HEK293 (cell line): ENCODE data around the gene SHISAL2A.

Experiments
- CTCF ChIA-PET: fragments of 350-600 bp; formaldehyde crosslinking; extraction: SDS; loops from one replicate; lab custom pipeline; 2021; ENCODE audit warnings: antibody characterized with exemption; lab: Yijun Ruan, JAX
- POLR2A ChIA-PET: fragments of 300-600 bp; formaldehyde crosslinking; extraction: SDS; loops from one replicate; lab custom pipeline; 2020; ENCODE audit warnings: antibody characterized with exemption, inconsistent platforms; lab: Yijun Ruan, JAX
- H3K27ac ChIP-seq: fragments of 200-500 bp; sonication (Bioruptor generic); 2 replicates; pipeline ENCODE4 v1.5.1; 2014; ENCODE audit warnings: low read depth, low read length, control low read depth, inconsistent platforms; ENCODE audit errors: extremely low read depth
- H3K36me3 ChIP-seq, 2 experiments: fragments of 200-500 bp in 1 of 2; sonication (Bioruptor generic) in 1 of 2; 1 replicate in 1 of 2; 2 replicates in 1 of 2; pipeline ENCODE4 v1.5.1; 2014 to 2017; ENCODE audit warnings: inconsistent platforms in 2 of 2, low read length in 2 of 2; ENCODE audit not compliant: control insufficient read depth in 2 of 2, insufficient read depth in 1 of 2
- H3K4me1 ChIP-seq: fragments of 200-500 bp; sonication (Bioruptor generic); 2 replicates; pipeline ENCODE4 v1.5.1; 2014; ENCODE audit warnings: mild to moderate bottlenecking, low read length, inconsistent platforms; ENCODE audit not compliant: control insufficient read depth, insufficient read depth
- H3K4me3 ChIP-seq: 2 replicates; pipeline ENCODE4 v1.5.1; 2011; ENCODE audit warnings: low read depth, mild to moderate bottlenecking, control low read depth, low read length, moderate library complexity
- H3K9me3 ChIP-seq: fragments of 200-500 bp; sonication (Bioruptor generic); 2 replicates; pipeline ENCODE4 v1.5.1; 2014; ENCODE audit warnings: low read depth, low read length, inconsistent platforms; ENCODE audit not compliant: control insufficient read depth, insufficient read depth
- GLIS1 ChIP-seq: fragments of 450-650 bp; formaldehyde crosslinking; IDR thresholded peaks from 2 replicates; pipeline ENCODE4 v1.5.1; 2016; ENCODE audit warnings: missing biosample characterization, missing genetic modification characterization
- HOXC10 ChIP-seq: sonication (generic); formaldehyde crosslinking; IDR thresholded peaks from 2 replicates; pipeline ENCODE4 v1.8.1; 2023; ENCODE audit warnings: mild to moderate bottlenecking, missing genetic modification reagents
- IKZF3 ChIP-seq: fragments of 450-650 bp; IDR thresholded peaks from 2 replicates; pipeline ENCODE4 v1.5.0; 2018; ENCODE audit warnings: missing biosample characterization, mild to moderate bottlenecking, missing genetic modification characterization, moderate library complexity
- KLF7 ChIP-seq: fragments of 450-650 bp; formaldehyde crosslinking; IDR thresholded peaks from 2 replicates; pipeline ENCODE4 v1.5.1; 2016; ENCODE audit warnings: missing biosample characterization, missing genetic modification characterization, borderline replicate concordance
- SALL2 ChIP-seq: fragments of 450-650 bp; formaldehyde crosslinking; IDR thresholded peaks from 2 replicates; pipeline ENCODE4 v1.5.0; 2017; ENCODE audit warnings: missing biosample characterization, mild to moderate bottlenecking, missing genetic modification characterization, borderline replicate concordance
- SP2 ChIP-seq: fragments of 450-650 bp; formaldehyde crosslinking; IDR thresholded peaks from 2 replicates; pipeline ENCODE4 v1.5.1; 2016; ENCODE audit warnings: missing biosample characterization, missing genetic modification characterization
- ZFHX2 ChIP-seq: fragments of 450-650 bp; formaldehyde crosslinking; conservative IDR thresholded peaks from 2 replicates; pipeline ENCODE4 v1.5.1; 2016; ENCODE audit warnings: missing biosample characterization, missing genetic modification characterization
- ZIC2 ChIP-seq: fragments of 450-650 bp; formaldehyde crosslinking; IDR thresholded peaks from 2 replicates; pipeline ENCODE4 v1.5.1; 2016; ENCODE audit warnings: missing biosample characterization, missing genetic modification characterization
- ZNF112 ChIP-seq: fragments of 450-650 bp; formaldehyde crosslinking; IDR thresholded peaks from 2 replicates; pipeline ENCODE4 v1.5.0; 2017; ENCODE audit warnings: missing biosample characterization, missing genetic modification characterization
- ZNF223 ChIP-seq: fragments of 450-650 bp; formaldehyde crosslinking; IDR thresholded peaks from 2 replicates; pipeline ENCODE4 v1.5.1; 2016; ENCODE audit warnings: missing biosample characterization, missing genetic modification characterization
- ZNF341 ChIP-seq: fragments of 450-650 bp; formaldehyde crosslinking; IDR thresholded peaks from 2 replicates; pipeline ENCODE4; 2016; ENCODE audit warnings: low read depth, missing biosample characterization, missing genetic modification characterization
- ZNF561 ChIP-seq: fragments of 450-650 bp; IDR thresholded peaks from 2 replicates; pipeline ENCODE4 v1.5.1; 2018; ENCODE audit warnings: missing biosample characterization, missing genetic modification characterization, borderline replicate concordance
- ZNF677 ChIP-seq: fragments of 450-650 bp; IDR thresholded peaks from 2 replicates; pipeline ENCODE4 v1.5.0; 2018; ENCODE audit warnings: missing biosample characterization, mild to moderate bottlenecking, missing genetic modification characterization, moderate library complexity
- ZNF776 ChIP-seq: fragments of 450-650 bp; formaldehyde crosslinking; IDR thresholded peaks from 2 replicates; pipeline ENCODE4 v1.5.0; 2017; ENCODE audit warnings: missing biosample characterization, missing genetic modification characterization, borderline replicate concordance
- ZNF830 ChIP-seq: fragments of 450-650 bp; IDR thresholded peaks from 2 replicates; pipeline ENCODE4 v1.5.0; 2018; ENCODE audit warnings: missing biosample characterization, missing genetic modification characterization, low read depth, mild to moderate bottlenecking, moderate library complexity
- TF ChIP-seq, protein P1 (sequence below): fragments of 450-650 bp; formaldehyde crosslinking; IDR thresholded peaks from 2 replicates; pipeline ENCODE4 v1.5.1; 2017; ENCODE audit warnings: missing biosample characterization, missing genetic modification characterization
- TF ChIP-seq, protein P2 (sequence below): fragments of 450-650 bp; formaldehyde crosslinking; IDR thresholded peaks from 2 replicates; pipeline ENCODE4 v1.5.1; 2016; ENCODE audit warnings: missing biosample characterization, missing genetic modification characterization
- TF ChIP-seq, protein P3 (sequence below): fragments of 450-650 bp; formaldehyde crosslinking; IDR thresholded peaks from 2 replicates; pipeline ENCODE4 v1.5.1; 2017; ENCODE audit warnings: missing biosample characterization, missing genetic modification characterization

SHISAL2A gene

DNA sequence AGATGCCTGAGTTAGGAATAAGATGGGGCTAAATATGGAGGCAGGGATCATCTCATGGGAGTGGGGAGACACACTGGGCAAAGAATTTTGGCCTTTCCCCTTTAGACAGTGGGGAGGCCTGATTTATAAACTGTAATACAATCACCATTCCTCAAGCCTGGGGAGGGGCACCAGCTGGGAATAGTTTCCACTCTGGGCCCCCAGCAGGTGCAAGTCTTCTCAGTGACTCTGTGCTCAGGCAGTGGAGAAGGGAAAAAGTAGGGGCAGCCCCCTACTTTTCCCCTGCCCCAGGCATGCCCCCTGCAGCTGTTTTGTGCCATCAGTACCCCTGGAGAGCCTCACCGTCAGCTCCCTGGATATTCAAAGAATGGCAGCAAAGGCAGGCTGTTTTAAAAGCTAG, 46.1 kb downstream of the SHISAL2A start:
- H3K27ac ChIP-seq: no peak overlapping the region
- no peaks in the 10 kb centered on the region for H3K9me3 ChIP-seq
- no peaks in the 10 kb centered on the region for H3K4me1 ChIP-seq
- no peaks in the 10 kb centered on the region for H3K36me3 ChIP-seq
- no peak overlapping the region for H3K4me3 ChIP-seq
- POLR2A ChIA-PET: no interaction called here
- CTCF ChIA-PET: interaction anchor here (0.6 kb wide), 1 partner anchor 9 kb away, joined by 3 read pairs; no protein-coding TSS in a partner anchor
- TF ChIP-seq GLIS1 (tag by site-specific recombination) (peak; percentile 52), ZIC2 (tag by site-specific recombination) (peak; percentile 81), ZNF561 (no peak), ZNF341 (peak; percentile 25; the same call in 1 of the 2 replicates)
- TF ChIP-seq, all 188 proteins: peak for 3

DNA sequence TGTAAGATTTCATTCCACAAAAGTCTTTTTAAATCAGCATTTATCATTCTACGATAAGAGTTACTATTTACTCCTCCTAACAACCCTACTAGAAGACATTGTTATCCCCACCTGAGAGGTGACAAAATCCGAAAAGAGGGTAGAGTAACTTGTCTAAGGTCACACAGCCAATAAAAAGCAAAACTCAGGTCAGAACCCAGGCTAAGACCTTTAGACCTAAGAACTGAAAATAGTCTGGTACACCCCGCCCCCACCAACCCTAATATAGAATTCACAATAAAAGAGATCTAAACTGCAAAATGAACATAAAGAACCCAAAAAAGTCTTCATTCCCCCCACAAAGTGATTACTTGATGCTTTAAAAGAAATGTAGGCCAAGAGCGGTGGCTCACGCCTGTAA, 46.5 kb downstream of the SHISAL2A start:
- Histone ChIP-seq H3K27ac (no peak overlapping the region), H3K36me3 (no peaks in the 10 kb centered on the region), H3K9me3 (no peaks in the 10 kb centered on the region), H3K4me3 (no peak overlapping the region), H3K4me1 (no peaks in the 10 kb centered on the region)
- TF ChIP-seq, protein P1, sequence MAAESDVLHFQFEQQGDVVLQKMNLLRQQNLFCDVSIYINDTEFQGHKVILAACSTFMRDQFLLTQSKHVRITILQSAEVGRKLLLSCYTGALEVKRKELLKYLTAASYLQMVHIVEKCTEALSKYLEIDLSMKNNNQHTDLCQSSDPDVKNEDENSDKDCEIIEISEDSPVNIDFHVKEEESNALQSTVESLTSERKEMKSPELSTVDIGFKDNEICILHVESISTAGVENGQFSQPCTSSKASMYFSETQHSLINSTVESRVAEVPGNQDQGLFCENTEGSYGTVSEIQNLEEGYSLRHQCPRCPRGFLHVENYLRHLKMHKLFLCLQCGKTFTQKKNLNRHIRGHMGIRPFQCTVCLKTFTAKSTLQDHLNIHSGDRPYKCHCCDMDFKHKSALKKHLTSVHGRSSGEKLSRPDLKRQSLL (tag by site-specific recombination): no peak
- TF ChIP-seq, protein P2, sequence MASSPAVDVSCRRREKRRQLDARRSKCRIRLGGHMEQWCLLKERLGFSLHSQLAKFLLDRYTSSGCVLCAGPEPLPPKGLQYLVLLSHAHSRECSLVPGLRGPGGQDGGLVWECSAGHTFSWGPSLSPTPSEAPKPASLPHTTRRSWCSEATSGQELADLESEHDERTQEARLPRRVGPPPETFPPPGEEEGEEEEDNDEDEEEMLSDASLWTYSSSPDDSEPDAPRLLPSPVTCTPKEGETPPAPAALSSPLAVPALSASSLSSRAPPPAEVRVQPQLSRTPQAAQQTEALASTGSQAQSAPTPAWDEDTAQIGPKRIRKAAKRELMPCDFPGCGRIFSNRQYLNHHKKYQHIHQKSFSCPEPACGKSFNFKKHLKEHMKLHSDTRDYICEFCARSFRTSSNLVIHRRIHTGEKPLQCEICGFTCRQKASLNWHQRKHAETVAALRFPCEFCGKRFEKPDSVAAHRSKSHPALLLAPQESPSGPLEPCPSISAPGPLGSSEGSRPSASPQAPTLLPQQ: no peak
- TF ChIP-seq ZNF561: no peak
- CTCF ChIA-PET: no interaction called here
- POLR2A ChIA-PET: no interaction called here

DNA sequence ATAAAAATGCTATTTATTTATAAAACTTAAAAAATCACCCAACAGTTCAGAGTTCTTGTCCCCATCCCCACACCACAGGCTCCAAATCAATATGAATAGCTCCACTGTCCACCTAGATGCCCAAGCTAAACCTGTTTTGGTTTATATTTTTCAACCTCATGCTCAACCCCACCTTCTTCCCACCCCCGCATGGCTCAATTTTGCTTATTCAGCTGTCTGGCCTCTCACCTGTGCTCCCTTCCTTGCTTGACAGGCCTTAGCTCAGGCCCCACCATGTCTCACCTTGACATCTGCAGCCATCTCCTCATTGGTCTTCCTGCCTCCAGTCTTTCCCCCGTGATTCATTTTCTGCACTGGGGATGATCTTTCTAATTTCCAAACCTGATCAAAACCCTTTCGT, 47.4 kb downstream of the SHISAL2A start:
- CTCF ChIA-PET: no interaction called here

DNA sequence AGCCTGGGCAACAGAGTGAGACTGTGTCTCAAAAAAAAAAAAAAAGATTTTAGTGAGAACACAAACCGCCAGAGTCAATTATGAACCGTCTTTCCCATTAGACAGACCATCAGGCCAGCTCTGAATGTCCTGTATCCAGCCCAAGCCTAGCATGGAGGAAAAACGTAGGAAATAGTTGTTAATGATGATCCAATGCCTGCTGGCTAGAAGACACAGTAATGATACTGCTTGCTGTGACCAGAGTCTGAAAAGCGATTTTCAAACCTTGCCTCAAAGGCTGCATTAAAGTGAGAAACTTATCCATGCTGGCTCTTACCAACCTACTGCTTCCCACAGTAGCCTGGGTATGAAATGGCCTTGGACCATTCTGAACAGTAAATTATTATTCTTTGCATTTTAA, 48.2 kb downstream of the SHISAL2A start:
- ChIA-PET CTCF (no interaction called here), POLR2A (no interaction called here)
- no peaks in the 10 kb centered on the region for H3K4me1 ChIP-seq

More for the DNA sequence above, 47.4 kb downstream of the SHISAL2A start:
- POLR2A ChIA-PET: no interaction called here
- TF ChIP-seq ZNF830 (tag by site-specific recombination) (no peak), SALL2 (tag by site-specific recombination) (no peak), IKZF3 (tag by site-specific recombination) (no peak), ZNF776 (no peak)
- Histone ChIP-seq H3K27ac (no peak overlapping the region), H3K4me3 (no peak overlapping the region), H3K36me3 (peaks cover 7% of the 10 kb centered on the region in 2 experiments), H3K4me1 (no peaks in the 10 kb centered on the region), H3K9me3 (no peaks in the 10 kb centered on the region)

More for the DNA sequence above, 48.2 kb downstream of the SHISAL2A start:
- Histone ChIP-seq H3K9me3 (no peaks in the 10 kb centered on the region), H3K27ac (no peak overlapping the region), H3K4me3 (no peak overlapping the region), H3K36me3 (peaks cover 10 to 13% of the 10 kb centered on the region in 2 experiments)
- TF ChIP-seq ZFHX2 (tag by site-specific recombination): no peak
- TF ChIP-seq HOXC10 (CRISPR knock-in tag): no peak
- no peak for TF ChIP-seq ZNF223 (tag by site-specific recombination)
- TF ChIP-seq ZNF112 (tag by site-specific recombination): no peak
- no peak for TF ChIP-seq SP2 (tag by site-specific recombination)
- TF ChIP-seq ZNF677 (tag by site-specific recombination): no peak
- no peak for TF ChIP-seq KLF7
- TF ChIP-seq, protein P3, sequence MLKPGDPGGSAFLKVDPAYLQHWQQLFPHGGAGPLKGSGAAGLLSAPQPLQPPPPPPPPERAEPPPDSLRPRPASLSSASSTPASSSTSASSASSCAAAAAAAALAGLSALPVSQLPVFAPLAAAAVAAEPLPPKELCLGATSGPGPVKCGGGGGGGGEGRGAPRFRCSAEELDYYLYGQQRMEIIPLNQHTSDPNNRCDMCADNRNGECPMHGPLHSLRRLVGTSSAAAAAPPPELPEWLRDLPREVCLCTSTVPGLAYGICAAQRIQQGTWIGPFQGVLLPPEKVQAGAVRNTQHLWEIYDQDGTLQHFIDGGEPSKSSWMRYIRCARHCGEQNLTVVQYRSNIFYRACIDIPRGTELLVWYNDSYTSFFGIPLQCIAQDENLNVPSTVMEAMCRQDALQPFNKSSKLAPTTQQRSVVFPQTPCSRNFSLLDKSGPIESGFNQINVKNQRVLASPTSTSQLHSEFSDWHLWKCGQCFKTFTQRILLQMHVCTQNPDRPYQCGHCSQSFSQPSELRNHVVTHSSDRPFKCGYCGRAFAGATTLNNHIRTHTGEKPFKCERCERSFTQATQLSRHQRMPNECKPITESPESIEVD (tag by site-specific recombination): no peak
